ENCODE data around the gene ABCG5.
A peak's percentile ranks its signal among the peaks of the same experiment; 100 is the strongest.

The ABCG5 gene

GRCh38 chr2:43838560-43839267, at the start of gene ABCG5, which contains the start of gene ABCG8:
ABCG5 (minus strand) TSS chr2:43838839; CDS start chr2:43838679, 160 bp downstream.
ABCG8 (plus strand) TSS chr2:43838971; CDS start chr2:43839054, 83 bp downstream.
- no peak for DNase-seq

GRCh38 chr2:43887176-43887575, 48.5 kb upstream of the ABCG5 start:
- DNase-seq, result no peak

- no peak for DNase-seq
These were observed 46.5 kb upstream of the ABCG5 start for GRCh38 chr2:43885132-43885632.

- DNase-seq, result no peak
These were observed 46.0 kb upstream of the ABCG5 start for GRCh38 chr2:43884689-43885088.

GRCh38 chr2:43882312-43882711, 43.7 kb upstream of the ABCG5 start:
- DNase-seq, result no peak

GRCh38 chr2:43880952-43881351, 42.3 kb upstream of the ABCG5 start:
- no peak for DNase-seq

GRCh38 chr2:43880471-43880870, 41.8 kb upstream of the ABCG5 start:
- no peak for DNase-seq

GRCh38 chr2:43879261-43879660, 40.6 kb upstream of the ABCG5 start:
- DNase-seq, result no peak

GRCh38 chr2:43877782-43878464, 39.3 kb upstream of the ABCG5 start:
- peak; percentile 66 for DNase-seq

GRCh38 chr2:43874776-43875451, 36.3 kb upstream of the ABCG5 start:
- DNase-seq, result no peak

GRCh38 chr2:43872151-43872550, 33.5 kb upstream of the ABCG5 start:
- DNase-seq, result no peak

- no peak for DNase-seq
These were observed 16.7 kb upstream of the ABCG5 start for GRCh38 chr2:43855292-43855691.

- no peak for DNase-seq
These were observed 16.0 kb upstream of the ABCG5 start for GRCh38 chr2:43854671-43855070.

GRCh38 chr2:43853141-43854081, 14.8 kb upstream of the ABCG5 start:
- no peak for DNase-seq

GRCh38 chr2:43852196-43852730, 13.6 kb upstream of the ABCG5 start:
- DNase-seq, result no peak

GRCh38 chr2:43851011-43851980, 12.7 kb upstream of the ABCG5 start:
- DNase-seq, result no peak

- no peak for DNase-seq
These were observed 9.6 kb upstream of the ABCG5 start for GRCh38 chr2:43848214-43848613.

- DNase-seq, result no peak
These were observed 7.6 kb upstream of the ABCG5 start for GRCh38 chr2:43846140-43846793.

GRCh38 chr2:43845181-43845580, 6.5 kb upstream of the ABCG5 start:
- no peak for DNase-seq

- DNase-seq, result no peak
These were observed 4.2 kb upstream of the ABCG5 start for GRCh38 chr2:43842866-43843226.

Measured in RPMI8226 (cell line).